SU-DHL-6 (cell line): Measurements from ENCODE around the gene CLNK.

Source experiments
- H2AFZ ChIP-seq: fragments of 200-600 bp; sonication (generic); 2 replicates; pipeline ENCODE4 v1.6.1; 2014; ENCODE audit warnings: low read depth, mild to moderate bottlenecking, moderate library complexity, mixed read lengths, antibody characterized with exemption, low read length; ENCODE audit not compliant: severe bottlenecking
- H3F3A ChIP-seq: fragments of 200-600 bp; shearing (Covaris generic); 2 replicates; pipeline ENCODE4 v1.6.0; 2016; ENCODE audit warnings: antibody characterized with exemption, mild to moderate bottlenecking; ENCODE audit not compliant: insufficient read depth
- H3K27ac ChIP-seq: fragments of 200-600 bp; sonication (generic); 2 replicates; pipeline ENCODE4 v1.5.1; 2016; ENCODE audit warnings: low read depth, mild to moderate bottlenecking, low read length, moderate library complexity, mixed read lengths
- H3K27me3 ChIP-seq: fragments of 200-600 bp; sonication (generic), shearing (Covaris generic); 2 replicates; pipeline ENCODE4 v1.6.0; 2014; ENCODE audit warnings: mild to moderate bottlenecking, low read length
- H3K36me3 ChIP-seq: fragments of 200-600 bp; sonication (generic); 2 replicates; pipeline ENCODE4 v1.6.1; 2014; ENCODE audit warnings: mild to moderate bottlenecking, low read length, mixed read lengths
- H3K4me2 ChIP-seq: fragments of 300-600, 200-600 bp; shearing (Covaris generic), sonication (generic); 2 replicates; pipeline ENCODE4 v1.6.0; 2014; ENCODE audit warnings: low read length, low read depth, mild to moderate bottlenecking; ENCODE audit not compliant: poor library complexity, severe bottlenecking
- H3K4me3 ChIP-seq: fragments of 200-600 bp; sonication (generic); 2 replicates; pipeline ENCODE4 v1.5.1; 2014; ENCODE audit warnings: antibody characterized with exemption, low read length, mild to moderate bottlenecking, mixed read lengths; ENCODE audit not compliant: insufficient read depth, poor library complexity, severe bottlenecking
- H3K79me2 ChIP-seq: fragments of 200-600 bp; sonication (generic); 2 replicates; pipeline ENCODE4 v1.6.1; 2014; ENCODE audit warnings: mild to moderate bottlenecking, low read length, moderate library complexity; ENCODE audit not compliant: insufficient read depth
- H3K9ac ChIP-seq: fragments of 200-600 bp; sonication (generic); 2 replicates; pipeline ENCODE4 v1.7.0; 2014; ENCODE audit warnings: mild to moderate bottlenecking, low read length
- H3K9me2 ChIP-seq: fragments of 200-600 bp; sonication (generic); replicated peaks from 2 replicates; pipeline ENCODE4 v1.6.1; 2014; ENCODE audit warnings: low read length; ENCODE audit not compliant: insufficient read depth
- H3K9me3 ChIP-seq: fragments of 200-600 bp; sonication (generic); 2 replicates; pipeline ENCODE4 v1.6.1; 2014; ENCODE audit warnings: low read length, mixed read lengths; ENCODE audit not compliant: insufficient read depth
- H4K20me1 ChIP-seq: fragments of 200-600 bp; sonication (generic); 2 replicates; pipeline ENCODE4 v1.6.1; 2014; ENCODE audit warnings: low read depth, mild to moderate bottlenecking, antibody characterized with exemption, low read length, moderate library complexity, mixed read lengths
- CTCF ChIP-seq: fragments of 200-600 bp; sonication (generic); IDR thresholded peaks from one replicate; pipeline ENCODE4 v1.5.1; 2017; ENCODE audit warnings: antibody characterized with exemption, mild to moderate bottlenecking, low read length, moderate library complexity; ENCODE audit not compliant: insufficient read depth, poor library complexity, severe bottlenecking
- EZH2phosphoT487 ChIP-seq: fragments of 200-600 bp; sonication (generic), shearing (Covaris generic); conservative IDR thresholded peaks from 2 replicates; pipeline ENCODE4 v1.6.1; 2018; ENCODE audit warnings: mild to moderate bottlenecking, antibody characterized with exemption, low read length, moderate library complexity, mixed read lengths

The CLNK gene

GRCh38 chr4:10466161-10466560, 218.4 kb downstream of the CLNK start:
- Histone ChIP-seq H4K20me1 (no peaks in the 10 kb centered on the region), H3K9me2 (no peaks in the 10 kb centered on the region), H3K27ac (no peak overlapping the region), H3K27me3 (no peaks in the 10 kb centered on the region), H3K4me2 (no peak overlapping the region), H3K9ac (no peak overlapping the region), H3K79me2 (no peaks in the 10 kb centered on the region), H2AFZ (no peak overlapping the region), H3K4me3 (no peak overlapping the region), H3K36me3 (no peaks in the 10 kb centered on the region), H3K9me3 (no peaks in the 10 kb centered on the region), H3F3A (no peaks in the 10 kb centered on the region)
- TF ChIP-seq EZH2phosphoT487, result no peak
- TF ChIP-seq CTCF, result no peak

- H3K9me3 ChIP-seq, result no peaks in the 10 kb centered on the region
- TF ChIP-seq CTCF, result no peak
- TF ChIP-seq EZH2phosphoT487, result no peak
- no peaks in the 10 kb centered on the region for H3K27me3 ChIP-seq
These were observed 221.7 kb downstream of the CLNK start for GRCh38 chr4:10462876-10463275.

GRCh38 chr4:10461850-10462400, 222.6 kb downstream of the CLNK start:
- Histone ChIP-seq H3K27me3 (no peaks in the 10 kb centered on the region), H3K27ac (no peak overlapping the region), H3K36me3 (no peaks in the 10 kb centered on the region), H3K9ac (no peak overlapping the region), H2AFZ (no peak overlapping the region), H3K79me2 (no peaks in the 10 kb centered on the region), H3K4me3 (no peak overlapping the region), H4K20me1 (no peaks in the 10 kb centered on the region), H3F3A (no peaks in the 10 kb centered on the region), H3K4me2 (no peak overlapping the region), H3K9me2 (no peaks in the 10 kb centered on the region), H3K9me3 (no peaks in the 10 kb centered on the region)
- TF ChIP-seq CTCF (no peak), EZH2phosphoT487 (no peak)

More at GRCh38 chr4:10462876-10463275, 221.7 kb downstream of the CLNK start:
- no peak overlapping the region for H2AFZ ChIP-seq
- H3K4me2 ChIP-seq, result no peak overlapping the region
- no peaks in the 10 kb centered on the region for H4K20me1 ChIP-seq
- H3K9me2 ChIP-seq, result no peaks in the 10 kb centered on the region
- H3K4me3 ChIP-seq, result no peak overlapping the region
- H3K9ac ChIP-seq, result no peak overlapping the region
- no peak overlapping the region for H3K27ac ChIP-seq
- no peaks in the 10 kb centered on the region for H3F3A ChIP-seq
- no peaks in the 10 kb centered on the region for H3K79me2 ChIP-seq
- no peaks in the 10 kb centered on the region for H3K36me3 ChIP-seq
